ENCODE results near the gene VEZF1.

VEZF1 gene

DNA sequence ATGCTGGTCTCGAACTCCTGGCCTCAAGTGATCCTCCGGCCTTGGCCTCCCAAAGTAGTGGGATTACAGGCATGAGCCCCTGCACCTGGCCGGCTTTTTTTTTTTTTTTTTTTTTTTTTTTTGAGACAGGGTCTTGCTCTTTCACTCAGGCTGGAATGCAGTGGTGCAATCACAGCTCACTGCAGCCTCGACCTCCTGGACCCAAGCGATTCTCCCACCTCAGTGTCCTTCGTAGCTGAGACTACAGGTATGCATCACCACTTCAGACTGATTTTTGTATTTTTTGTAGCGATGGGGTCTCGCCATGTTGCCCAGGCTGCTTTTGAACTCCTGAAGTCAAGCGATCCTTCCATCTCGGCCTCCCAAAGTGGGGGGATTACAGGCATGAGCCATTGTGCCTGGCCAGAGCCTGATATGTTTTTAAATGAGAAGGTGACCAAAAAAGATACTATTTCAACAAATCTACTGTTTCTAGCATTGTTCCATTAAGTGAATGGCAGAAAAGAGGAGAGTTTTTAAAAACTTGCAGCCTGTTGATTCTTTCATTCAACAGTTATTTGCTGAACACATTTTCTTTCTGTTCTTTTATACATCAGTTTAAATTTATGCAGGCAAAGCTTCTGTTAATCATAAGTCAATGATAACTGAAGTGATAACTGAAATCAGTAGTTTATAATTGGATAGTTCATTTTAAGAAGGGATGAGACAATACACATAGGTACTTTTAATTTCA lies 22.2 kb upstream of the VEZF1 start:
- no peak for TF ChIP-seq CTCF (IDR thresholded peaks at IDR 0.05; ENCODE audit: low read depth, low read length)
- DNase-seq = no peak

GRCh38 chr17:58007781-58008706 lies 20.0 kb upstream of the VEZF1 start:
- Histone ChIP-seq H3K36me3 (peaks cover 36% of the 10 kb centered on the region), H3K4me3 (ENCODE audit: low read depth, low read length) (peak overlapping the region; percentile 89), H3K4me1 (peaks cover 2% of the 10 kb centered on the region; the same call in 1 of the 2 replicates), H3K9me3 (no peaks in the 10 kb centered on the region), H3K27me3 (no peaks in the 10 kb centered on the region)
- DNase-seq = no peak
- no peak for TF ChIP-seq CTCF (IDR thresholded peaks at IDR 0.05; ENCODE audit: low read depth, low read length)

More for the DNA sequence above, 22.2 kb upstream of the VEZF1 start:
- H3K4me1 ChIP-seq = no peaks in the 10 kb centered on the region
- H3K36me3 ChIP-seq = peaks cover 14% of the 10 kb centered on the region
- no peak overlapping the region for H3K4me3 ChIP-seq (ENCODE audit: low read depth, low read length)
- H3K9me3 ChIP-seq = no peaks in the 10 kb centered on the region
- peaks cover under 1% of the 10 kb centered on the region; the same call in 1 of the 2 replicates for H3K27me3 ChIP-seq

GRCh38 chr17:58006924-58007780 lies 19.1 kb upstream of the VEZF1 start, which contains the start of gene SRSF1:
TSS of gene SRSF1 (minus strand) at chr17:58007246. CDS start at chr17:58007137, 109 bp downstream.
- peaks cover 2% of the 10 kb centered on the region; the same call in 1 of the 2 replicates for H3K4me1 ChIP-seq
- H3K4me3 ChIP-seq (ENCODE audit: low read depth, low read length) = peak within 1 kb of the TSS; percentile 89
- peak; percentile 98 for DNase-seq
- H3K9me3 ChIP-seq = no peaks in the 10 kb centered on the region
- H3K27me3 ChIP-seq = no peaks in the 10 kb centered on the region
- TF ChIP-seq CTCF (IDR thresholded peaks at IDR 0.05; ENCODE audit: low read depth, low read length) = no peak
- H3K36me3 ChIP-seq = peaks cover 45% of the 10 kb centered on the region

- DNase-seq = peak; percentile 90
- peaks cover 51% of the 10 kb centered on the region for H3K36me3 ChIP-seq
Measured at GRCh38 chr17:58006560-58006923, 18.5 kb upstream of the VEZF1 start.

More at GRCh38 chr17:58006560-58006923, 18.5 kb upstream of the VEZF1 start:
- H3K4me1 ChIP-seq = peaks cover 2% of the 10 kb centered on the region; the same call in 1 of the 2 replicates
- no peaks in the 10 kb centered on the region for H3K27me3 ChIP-seq
- no peaks in the 10 kb centered on the region for H3K9me3 ChIP-seq
- H3K4me3 ChIP-seq (ENCODE audit: low read depth, low read length) = peak overlapping the region; percentile 89
- TF ChIP-seq CTCF (IDR thresholded peaks at IDR 0.05; ENCODE audit: low read depth, low read length) = no peak
